NCI-H2227 treated with DMSO at 0.1 percent for 48 hours (cell line): Measurements from ENCODE around the gene AHCYL2.
"Not testable (repeated sequence)": the region's sequence is repeated elsewhere in the genome, so short reads cannot be mapped to it uniquely, and the experiment has no call there.

Source experiments
- DNase-seq: peaks from one replicate; lab custom pipeline; 2025; lab: John Stamatoyannopoulos, UW

AHCYL2 gene

GRCh38 chr7:129383542-129384132 is 158.8 kb downstream of the AHCYL2 start:
- no peak for DNase-seq

- no peak for DNase-seq
Measured at GRCh38 chr7:129385116-129385515, 160.3 kb downstream of the AHCYL2 start.

- no peak for DNase-seq
Measured at GRCh38 chr7:129385598-129385997, 160.8 kb downstream of the AHCYL2 start.

- no peak for DNase-seq
Measured at GRCh38 chr7:129386506-129386905, 161.7 kb downstream of the AHCYL2 start.

GRCh38 chr7:129387537-129387936 is 162.7 kb downstream of the AHCYL2 start:
- DNase-seq: no peak

- DNase-seq: no peak
Measured at GRCh38 chr7:129388333-129389098, 163.7 kb downstream of the AHCYL2 start.

GRCh38 chr7:129389829-129390228 is 165.0 kb downstream of the AHCYL2 start:
- no peak for DNase-seq

- DNase-seq: no peak
Measured at GRCh38 chr7:129390314-129390713, 165.5 kb downstream of the AHCYL2 start.

- DNase-seq: no peak
Measured at GRCh38 chr7:129391546-129392171, 166.8 kb downstream of the AHCYL2 start.

- DNase-seq: no peak
Measured at GRCh38 chr7:129393255-129393654, 168.4 kb downstream of the AHCYL2 start.

GRCh38 chr7:129394101-129394500 is 169.3 kb downstream of the AHCYL2 start:
- DNase-seq: no peak

GRCh38 chr7:129394982-129395914 is 170.4 kb downstream of the AHCYL2 start:
- DNase-seq: no peak

- DNase-seq: no peak
Measured at GRCh38 chr7:129401228-129401966, 176.6 kb downstream of the AHCYL2 start.

GRCh38 chr7:129401967-129402860 is 177.4 kb downstream of the AHCYL2 start:
- DNase-seq: no peak

- no peak for DNase-seq
Measured at GRCh38 chr7:129405527-129405926, 180.7 kb downstream of the AHCYL2 start.

GRCh38 chr7:129410238-129410637 is 185.4 kb downstream of the AHCYL2 start:
- not testable (repeated sequence) for DNase-seq

GRCh38 chr7:129412501-129412900 is 187.7 kb downstream of the AHCYL2 start:
- no peak for DNase-seq

- no peak for DNase-seq
Measured at GRCh38 chr7:129417073-129417472, 192.2 kb downstream of the AHCYL2 start.

- DNase-seq: no peak
Measured at GRCh38 chr7:129421717-129422250, 197.0 kb downstream of the AHCYL2 start.

- no peak for DNase-seq
Measured at GRCh38 chr7:129422727-129423126, 197.9 kb downstream of the AHCYL2 start.
